Karpas-422 (cell line): Measurements from ENCODE around the gene VWA5B1. TPM values are rescaled to one million over a fixed set of nuclear protein-coding genes. Genes with fewer than 3 reads are reported as not detected.
A peak's percentile ranks its signal among the peaks of the same experiment; 100 is the strongest.

Source experiments
- DNase-seq: peaks from one replicate; pipeline ENCODE4 v3.0.0-alpha.2; 2015
- H2AFZ ChIP-seq: fragments of 200-600 bp; sonication (generic); 2 replicates; pipeline ENCODE4 v1.6.1; 2014; ENCODE audit warnings: antibody characterized with exemption, low read length, mixed read lengths
- H3K27ac ChIP-seq: fragments of 200-600 bp; sonication (generic); 2 replicates; pipeline ENCODE4 v1.5.1; 2014; ENCODE audit warnings: mild to moderate bottlenecking, low read length, moderate library complexity
- H3K27me3 ChIP-seq: fragments of 200-600 bp; sonication (generic); 2 replicates; pipeline ENCODE4 v1.6.1; 2014; ENCODE audit warnings: low read length, mixed read lengths
- H3K36me3 ChIP-seq: fragments of 200-600 bp; sonication (generic); 2 replicates; pipeline ENCODE4 v1.6.1; 2014; ENCODE audit warnings: low read length, mixed read lengths; ENCODE audit not compliant: insufficient read depth
- H3K4me1 ChIP-seq: fragments of 200-600 bp; sonication (generic); 2 replicates; pipeline ENCODE4 v1.6.1; 2014; ENCODE audit warnings: mild to moderate bottlenecking, low read length, mixed read lengths
- H3K4me2 ChIP-seq: fragments of 200-600 bp; sonication (generic); 2 replicates; pipeline ENCODE4 v1.6.1; 2014; ENCODE audit warnings: low read length, low read depth, mild to moderate bottlenecking; ENCODE audit not compliant: poor library complexity, severe bottlenecking
- H3K4me3 ChIP-seq: fragments of 200-600 bp; sonication (generic); 2 replicates; pipeline ENCODE4 v1.5.1; 2014; ENCODE audit warnings: mild to moderate bottlenecking, antibody characterized with exemption, low read length, mixed read lengths
- H3K79me2 ChIP-seq: fragments of 200-600 bp; sonication (generic); 2 replicates; pipeline ENCODE4 v1.6.1; 2014; ENCODE audit warnings: mild to moderate bottlenecking, low read length, mixed read lengths
- H3K9ac ChIP-seq: fragments of 200-600 bp; sonication (generic); 2 replicates; pipeline ENCODE4 v1.6.0; 2014; ENCODE audit warnings: low read length
- H3K9me2 ChIP-seq: fragments of 200-600 bp; sonication (generic), shearing (Covaris generic); replicated peaks from 2 replicates; pipeline ENCODE4 v1.6.0; 2014; ENCODE audit warnings: mild to moderate bottlenecking, low read length, moderate library complexity; ENCODE audit not compliant: insufficient read depth
- H3K9me3 ChIP-seq: fragments of 300-700, 200-600 bp; sonication (generic); 2 replicates; pipeline ENCODE4 v1.6.1; 2014; ENCODE audit warnings: low read length, mixed read lengths
- H4K20me1 ChIP-seq: fragments of 200-600 bp; sonication (generic); 2 replicates; pipeline ENCODE4 v1.6.1; 2014; ENCODE audit warnings: mild to moderate bottlenecking, antibody characterized with exemption, low read length, low read depth; ENCODE audit not compliant: insufficient read depth
- total RNA-seq: library from RNA; depleted of rRNA; stranded (reverse); fragments of >200 nt; shearing (Covaris generic); gene quantifications from 2 replicates; pipeline ENCODE4 v1.2.3, GENCODE V29; 2014; ENCODE audit warnings: low replicate concordance

VWA5B1 gene
- total RNA-seq, 1 experiment from 2014 or later, result not detected

GRCh38 chr1:20349971-20350370, 59.3 kb downstream of the VWA5B1 start:
- Histone ChIP-seq H3K27ac (no peak overlapping the region), H3K9me3 (no peaks in the 10 kb centered on the region), H3K27me3 (0 out of 2 replicates have a peak, but pooled peaks cover 4% of the 10 kb centered on the region), H3K9me2 (no peaks in the 10 kb centered on the region), H3K9ac (no peak overlapping the region), H3K4me3 (no peak overlapping the region), H3K79me2 (no peaks in the 10 kb centered on the region), H2AFZ (no peak overlapping the region), H4K20me1 (no peaks in the 10 kb centered on the region), H3K36me3 (no peaks in the 10 kb centered on the region), H3K4me1 (peaks cover 3% of the 10 kb centered on the region; the same call in 1 of the 2 replicates), H3K4me2 (no peak overlapping the region)
- DNase-seq, result no peak

- DNase-seq, result no peak
- no peaks in the 10 kb centered on the region for H3K36me3 ChIP-seq
- H4K20me1 ChIP-seq, result no peaks in the 10 kb centered on the region
- H3K79me2 ChIP-seq, result no peaks in the 10 kb centered on the region
- no peak overlapping the region for H3K4me2 ChIP-seq
- H3K9me2 ChIP-seq, result no peaks in the 10 kb centered on the region
- H3K27ac ChIP-seq, result no peak overlapping the region
- H3K27me3 ChIP-seq, result 0 out of 2 replicates have a peak, but pooled peaks cover 4% of the 10 kb centered on the region
- peaks cover 3% of the 10 kb centered on the region; the same call in 1 of the 2 replicates for H3K4me1 ChIP-seq
- H3K9ac ChIP-seq, result no peak overlapping the region
- no peaks in the 10 kb centered on the region for H3K9me3 ChIP-seq
- no peak overlapping the region for H3K4me3 ChIP-seq
- H2AFZ ChIP-seq, result no peak overlapping the region
These were observed 59.7 kb downstream of the VWA5B1 start for GRCh38 chr1:20350421-20350820.

- H3K27ac ChIP-seq, result no peak overlapping the region
- no peaks in the 10 kb centered on the region for H3K9me2 ChIP-seq
- H4K20me1 ChIP-seq, result no peaks in the 10 kb centered on the region
- no peak for DNase-seq
- no peaks in the 10 kb centered on the region for H3K79me2 ChIP-seq
- H3K36me3 ChIP-seq, result no peaks in the 10 kb centered on the region
- no peak overlapping the region for H3K4me3 ChIP-seq
- H3K4me1 ChIP-seq, result peaks cover 3% of the 10 kb centered on the region; the same call in 1 of the 2 replicates
- H3K9ac ChIP-seq, result no peak overlapping the region
- H3K9me3 ChIP-seq, result no peaks in the 10 kb centered on the region
- H2AFZ ChIP-seq, result no peak overlapping the region
- H3K4me2 ChIP-seq, result no peak overlapping the region
- H3K27me3 ChIP-seq, result no peaks in the 10 kb centered on the region
These were observed 61.4 kb downstream of the VWA5B1 start for GRCh38 chr1:20351911-20352701.

- H4K20me1 ChIP-seq, result no peaks in the 10 kb centered on the region
- H3K9ac ChIP-seq, result no peak overlapping the region
- H3K4me2 ChIP-seq, result no peak overlapping the region
- H3K4me3 ChIP-seq, result no peak overlapping the region
- no peak overlapping the region for H3K27ac ChIP-seq
- H3K36me3 ChIP-seq, result no peaks in the 10 kb centered on the region
- H3K9me3 ChIP-seq, result no peaks in the 10 kb centered on the region
- H3K79me2 ChIP-seq, result no peaks in the 10 kb centered on the region
- no peaks in the 10 kb centered on the region for H3K9me2 ChIP-seq
- H3K27me3 ChIP-seq, result no peaks in the 10 kb centered on the region
- peaks cover 15% of the 10 kb centered on the region for H3K4me1 ChIP-seq
- DNase-seq, result no peak
- no peak overlapping the region for H2AFZ ChIP-seq
These were observed 63.2 kb downstream of the VWA5B1 start for GRCh38 chr1:20353836-20354235.

GRCh38 chr1:20354610-20355009, 63.9 kb downstream of the VWA5B1 start:
- DNase-seq, result peak; percentile 25
- H3K4me1 ChIP-seq, result peaks cover 23% of the 10 kb centered on the region
- H3K9me2 ChIP-seq, result no peaks in the 10 kb centered on the region
- H3K9ac ChIP-seq, result no peak overlapping the region
- H3K4me3 ChIP-seq, result no peak overlapping the region
- no peak overlapping the region for H3K27ac ChIP-seq
- no peaks in the 10 kb centered on the region for H3K9me3 ChIP-seq
- H4K20me1 ChIP-seq, result no peaks in the 10 kb centered on the region
- H3K4me2 ChIP-seq, result no peak overlapping the region
- no peaks in the 10 kb centered on the region for H3K79me2 ChIP-seq
- H3K27me3 ChIP-seq, result no peaks in the 10 kb centered on the region
- H2AFZ ChIP-seq, result no peak overlapping the region
- no peaks in the 10 kb centered on the region for H3K36me3 ChIP-seq

- Histone ChIP-seq H3K4me2 (no peak overlapping the region), H3K9ac (no peak overlapping the region), H3K9me2 (no peaks in the 10 kb centered on the region), H4K20me1 (no peaks in the 10 kb centered on the region), H3K79me2 (no peaks in the 10 kb centered on the region), H3K27me3 (no peaks in the 10 kb centered on the region), H3K4me1 (peaks cover 30% of the 10 kb centered on the region), H3K9me3 (no peaks in the 10 kb centered on the region), H3K27ac (no peak overlapping the region), H2AFZ (no peak overlapping the region), H3K36me3 (no peaks in the 10 kb centered on the region), H3K4me3 (no peak overlapping the region)
- no peak for DNase-seq
These were observed 64.6 kb downstream of the VWA5B1 start for GRCh38 chr1:20355101-20355827.

- Histone ChIP-seq H3K9me3 (no peaks in the 10 kb centered on the region), H3K9ac (no peak overlapping the region), H3K27ac (no peak overlapping the region), H3K36me3 (no peaks in the 10 kb centered on the region), H2AFZ (no peak overlapping the region), H3K9me2 (no peaks in the 10 kb centered on the region), H3K4me2 (no peak overlapping the region), H4K20me1 (no peaks in the 10 kb centered on the region), H3K4me3 (no peak overlapping the region), H3K27me3 (no peaks in the 10 kb centered on the region), H3K79me2 (no peaks in the 10 kb centered on the region), H3K4me1 (peaks cover 38% of the 10 kb centered on the region)
- DNase-seq, result no peak
These were observed 65.4 kb downstream of the VWA5B1 start for GRCh38 chr1:20355828-20356735.
